ENCODE measurements around the gene ASCL2.

The ASCL2 gene

DNA sequence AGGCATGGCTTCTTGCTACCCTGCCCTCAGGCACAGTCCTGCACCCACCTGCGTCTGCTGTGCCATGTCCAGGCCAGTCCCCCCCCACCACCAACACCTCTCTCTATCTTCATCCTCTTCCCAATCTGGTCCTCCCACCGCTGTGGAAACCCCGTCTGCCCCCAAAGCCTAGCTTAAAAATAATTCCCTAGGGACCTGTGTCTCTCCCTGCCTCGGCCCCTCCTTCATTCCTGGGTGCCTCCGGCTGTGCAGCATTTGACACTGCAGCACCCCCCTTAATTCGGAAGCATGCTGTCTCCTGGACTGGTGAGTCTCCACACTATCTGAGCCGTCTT lies 2.5 kb upstream of the ASCL2 start:
- no peak overlapping the region for H3K4me3 ChIP-seq (ENCODE audit: severe bottlenecking)
- no peaks in the 10 kb centered on the region for H3K9me3 ChIP-seq (ENCODE audit: severe bottlenecking)
- H3K36me3 ChIP-seq (ENCODE audit: low read depth), result no peaks in the 10 kb centered on the region
- DNase-seq (ENCODE audit: low spot score), result no peak
- no peaks in the 10 kb centered on the region for H3K4me1 ChIP-seq (ENCODE audit: insufficient read depth, poor library complexity, severe bottlenecking)
- no peak overlapping the region for H3K27ac ChIP-seq (ENCODE audit: poor library complexity, severe bottlenecking)
- no peak for ATAC-seq (ENCODE audit: low read depth)
- TF ChIP-seq, protein P1, sequence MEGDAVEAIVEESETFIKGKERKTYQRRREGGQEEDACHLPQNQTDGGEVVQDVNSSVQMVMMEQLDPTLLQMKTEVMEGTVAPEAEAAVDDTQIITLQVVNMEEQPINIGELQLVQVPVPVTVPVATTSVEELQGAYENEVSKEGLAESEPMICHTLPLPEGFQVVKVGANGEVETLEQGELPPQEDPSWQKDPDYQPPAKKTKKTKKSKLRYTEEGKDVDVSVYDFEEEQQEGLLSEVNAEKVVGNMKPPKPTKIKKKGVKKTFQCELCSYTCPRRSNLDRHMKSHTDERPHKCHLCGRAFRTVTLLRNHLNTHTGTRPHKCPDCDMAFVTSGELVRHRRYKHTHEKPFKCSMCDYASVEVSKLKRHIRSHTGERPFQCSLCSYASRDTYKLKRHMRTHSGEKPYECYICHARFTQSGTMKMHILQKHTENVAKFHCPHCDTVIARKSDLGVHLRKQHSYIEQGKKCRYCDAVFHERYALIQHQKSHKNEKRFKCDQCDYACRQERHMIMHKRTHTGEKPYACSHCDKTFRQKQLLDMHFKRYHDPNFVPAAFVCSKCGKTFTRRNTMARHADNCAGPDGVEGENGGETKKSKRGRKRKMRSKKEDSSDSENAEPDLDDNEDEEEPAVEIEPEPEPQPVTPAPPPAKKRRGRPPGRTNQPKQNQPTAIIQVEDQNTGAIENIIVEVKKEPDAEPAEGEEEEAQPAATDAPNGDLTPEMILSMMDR (IDR thresholded peaks at IDR 0.05; ENCODE audit: poor library complexity, severe bottlenecking), result no peak
- peaks cover 24% of the 10 kb centered on the region for H3K27me3 ChIP-seq (ENCODE audit: insufficient read depth, poor library complexity, severe bottlenecking)

DNA sequence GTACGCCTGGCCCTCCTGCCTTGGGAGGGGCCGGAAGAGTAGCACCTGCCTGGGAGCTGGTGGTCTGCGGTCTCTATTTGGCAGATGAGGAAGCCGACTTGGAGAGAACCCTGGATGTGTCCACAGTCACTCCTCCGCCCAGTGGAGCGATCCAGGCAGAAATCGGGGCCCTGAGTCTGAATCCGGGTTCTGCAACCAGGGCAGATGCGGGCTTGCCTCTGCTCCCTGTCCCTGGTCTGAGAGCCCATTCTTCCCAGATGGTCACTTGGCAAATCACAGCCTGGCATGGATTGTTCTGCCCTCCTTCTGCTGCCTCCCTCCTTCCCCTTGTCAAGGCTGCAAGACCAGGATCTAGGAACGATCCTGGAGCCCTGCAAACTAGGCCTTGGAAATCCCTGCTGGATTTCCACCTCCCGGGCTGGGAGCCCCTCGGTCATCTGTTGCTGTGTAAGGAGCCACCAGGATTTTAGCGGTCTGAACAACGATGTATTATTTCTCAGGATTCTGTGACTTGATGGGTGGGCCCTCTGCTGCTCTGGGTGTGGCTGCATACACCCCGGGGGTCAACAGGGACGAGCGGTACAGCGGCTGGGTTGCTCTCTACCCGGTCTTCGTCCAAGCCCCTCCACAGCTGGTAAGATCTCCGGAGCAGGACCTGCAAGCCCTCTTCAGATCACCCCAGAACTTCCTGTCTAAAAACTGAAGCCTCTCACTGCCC lies 2.0 kb upstream of the ASCL2 start:
- TF ChIP-seq, protein P1 (IDR thresholded peaks at IDR 0.05; ENCODE audit: poor library complexity, severe bottlenecking), result no peak

DNA sequence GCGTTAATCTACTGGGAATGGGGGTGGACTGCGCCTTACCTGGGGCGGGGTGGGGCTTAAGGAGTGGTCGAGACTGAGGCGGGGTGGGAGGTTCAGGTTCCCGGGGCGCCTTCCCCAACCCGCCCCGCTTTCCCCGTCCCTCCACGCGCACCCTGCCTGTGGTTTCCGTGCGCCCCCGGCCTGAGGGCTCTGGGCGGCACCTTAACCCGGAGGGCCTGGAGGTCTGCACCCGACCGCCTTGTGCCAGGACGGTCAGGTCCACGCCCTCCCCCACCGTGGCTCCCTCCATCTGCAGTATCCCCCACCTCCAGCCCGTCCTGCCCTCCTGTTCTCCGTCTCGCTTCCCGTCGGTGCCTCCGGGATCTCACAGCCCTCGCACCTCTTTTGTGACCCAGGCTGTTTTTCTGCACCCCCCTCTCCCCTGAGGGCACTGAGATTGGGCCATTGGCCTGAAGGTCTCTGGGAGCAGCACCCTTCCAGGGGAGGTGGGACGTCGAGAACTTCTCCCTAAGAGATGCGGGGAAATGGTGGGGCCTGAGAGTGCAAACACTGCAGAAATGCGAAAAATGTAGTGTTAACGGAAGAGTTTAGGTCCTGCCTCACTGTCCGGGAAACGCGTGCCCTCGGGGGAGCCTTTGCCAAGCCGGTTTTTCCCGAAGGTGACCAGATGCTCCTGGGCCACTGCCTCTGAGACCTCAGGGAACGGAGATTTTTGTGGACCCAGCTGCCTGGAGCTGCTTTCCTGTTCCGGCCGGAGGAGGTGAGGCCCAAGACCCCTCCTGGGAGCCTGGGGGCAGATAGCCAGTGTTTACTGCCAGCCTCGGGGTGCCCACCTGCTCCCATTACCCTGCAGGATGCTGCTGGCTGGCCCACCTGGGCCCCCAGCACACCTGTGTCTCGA lies 1.2 kb upstream of the ASCL2 start:
- H3K27ac ChIP-seq (ENCODE audit: poor library complexity, severe bottlenecking), result no peak overlapping the region
- peaks cover 24% of the 10 kb centered on the region for H3K27me3 ChIP-seq (ENCODE audit: insufficient read depth, poor library complexity, severe bottlenecking)
- ATAC-seq (ENCODE audit: low read depth) (no peak), DNase-seq (ENCODE audit: low spot score) (peak; percentile 55)
- no peak overlapping the region for H3K4me3 ChIP-seq (ENCODE audit: severe bottlenecking)
- TF ChIP-seq, protein P1 (IDR thresholded peaks at IDR 0.05; ENCODE audit: poor library complexity, severe bottlenecking), result no peak
- no peaks in the 10 kb centered on the region for H3K9me3 ChIP-seq (ENCODE audit: severe bottlenecking)
- no peaks in the 10 kb centered on the region for H3K36me3 ChIP-seq (ENCODE audit: low read depth)
- H3K4me1 ChIP-seq (ENCODE audit: insufficient read depth, poor library complexity, severe bottlenecking), result no peaks in the 10 kb centered on the region

More for the DNA sequence above, 2.0 kb upstream of the ASCL2 start:
- no peaks in the 10 kb centered on the region for H3K4me1 ChIP-seq (ENCODE audit: insufficient read depth, poor library complexity, severe bottlenecking)
- H3K36me3 ChIP-seq (ENCODE audit: low read depth), result no peaks in the 10 kb centered on the region
- H3K27ac ChIP-seq (ENCODE audit: poor library complexity, severe bottlenecking), result no peak overlapping the region
- H3K9me3 ChIP-seq (ENCODE audit: severe bottlenecking), result no peaks in the 10 kb centered on the region
- H3K4me3 ChIP-seq (ENCODE audit: severe bottlenecking), result no peak overlapping the region
- DNase-seq (ENCODE audit: low spot score) (peak; percentile 29), ATAC-seq (ENCODE audit: low read depth) (no peak)
- peaks cover 24% of the 10 kb centered on the region for H3K27me3 ChIP-seq (ENCODE audit: insufficient read depth, poor library complexity, severe bottlenecking)

DNA sequence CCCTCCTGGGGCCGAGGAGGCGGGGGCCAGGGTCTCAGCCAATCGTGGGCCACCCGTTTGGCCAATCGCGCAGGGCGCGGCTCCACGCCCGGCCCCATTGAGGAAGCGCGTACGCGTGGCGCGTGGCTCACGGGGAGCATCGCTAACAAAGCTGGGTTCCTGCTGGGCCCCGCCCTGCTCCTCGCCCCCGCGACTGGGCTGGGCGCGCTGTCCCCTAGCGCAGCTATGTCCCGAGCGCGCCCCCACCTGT lies 614 bp upstream of the ASCL2 start:
- Histone ChIP-seq H3K27ac (ENCODE audit: poor library complexity, severe bottlenecking) (no peak overlapping the region), H3K36me3 (ENCODE audit: low read depth) (no peaks in the 10 kb centered on the region), H3K4me3 (ENCODE audit: severe bottlenecking) (peak overlapping the region; percentile 42), H3K9me3 (ENCODE audit: severe bottlenecking) (no peaks in the 10 kb centered on the region), H3K27me3 (ENCODE audit: insufficient read depth, poor library complexity, severe bottlenecking) (peaks cover 24% of the 10 kb centered on the region), H3K4me1 (ENCODE audit: insufficient read depth, poor library complexity, severe bottlenecking) (no peaks in the 10 kb centered on the region)
- ATAC-seq (ENCODE audit: low read depth) (no peak), DNase-seq (ENCODE audit: low spot score) (peak; percentile 49)
- TF ChIP-seq, protein P1 (IDR thresholded peaks at IDR 0.05; ENCODE audit: poor library complexity, severe bottlenecking), result no peak

Data from RWPE2 (cell line).